Thymus (tissue), 11 donors: ENCODE measurements around the gene PPP3CB. TPM values are rescaled to one million over a fixed set of nuclear protein-coding genes. Genes with fewer than 3 reads are reported as not detected.
A peak's percentile ranks its signal among the peaks of the same experiment; 100 is the strongest.

Experiments used
- DNase-seq, 9 donors: peaks; one replicate each; pipeline ENCODE4 v3.0.0-alpha.2; 2013; ENCODE audit warnings: low spot score in 9 of 9, low read depth in 6 of 9, missing footprints in 1 of 9
- H3K27ac ChIP-seq, 2 donors: one replicate each; pipeline ENCODE4 v1.5.1; 2013; ENCODE audit warnings: control low read depth in 1 of 2, low read depth in 1 of 2, low read length in 1 of 2, mild to moderate bottlenecking in 1 of 2, moderate library complexity in 1 of 2
- H3K27me3 ChIP-seq, 2 donors: one replicate each; pipeline ENCODE4 v1.5.1; 2013; ENCODE audit warnings: low read length in 1 of 2; ENCODE audit not compliant: control insufficient read depth in 2 of 2, insufficient read depth in 1 of 2
- H3K36me3 ChIP-seq, 2 donors: one replicate each; pipeline ENCODE4 v1.5.1; 2013; ENCODE audit warnings: low read length in 1 of 2, mild to moderate bottlenecking in 1 of 2, moderate library complexity in 1 of 2; ENCODE audit not compliant: control insufficient read depth in 2 of 2, insufficient read depth in 2 of 2
- H3K4me1 ChIP-seq, 2 donors: one replicate each; pipeline ENCODE4 v1.5.1; 2013; ENCODE audit warnings: low read length in 2 of 2; ENCODE audit not compliant: control insufficient read depth in 2 of 2, insufficient read depth in 2 of 2
- H3K4me3 ChIP-seq, 2 donors: one replicate each; pipeline ENCODE4 v1.5.1; 2013; ENCODE audit warnings: low read length in 2 of 2, control low read depth in 1 of 2, mild to moderate bottlenecking in 1 of 2
- H3K9me3 ChIP-seq, 2 donors: one replicate each; pipeline ENCODE4 v1.5.1; 2013; ENCODE audit warnings: low read length in 1 of 2, mild to moderate bottlenecking in 1 of 2; ENCODE audit not compliant: control insufficient read depth in 2 of 2, insufficient read depth in 1 of 2
- WGBS: extraction: QIAGEN DNeasy Blood & Tissue Kit; methylation state at CpG from one replicate; pipeline ENCODE4 v1.1.7; 2013; 5-methylcytosine and 5-hydroxymethylcytosine counted together
- polyA plus RNA-seq: library from polyadenylated mRNA; stranded (reverse); fragments of 200-250 nt; gene quantifications from one replicate; pipeline ENCODE4 v1.2.3, GENCODE V29; 2013
- total RNA-seq: library from RNA; stranded (reverse); fragments of 120-200 nt; gene quantifications from one replicate; pipeline ENCODE4 v1.2.4, GENCODE V29; 2013
- donor health status: healthy.

PPP3CB gene
- total and polyA plus RNA-seq, 2 donors: 14.7 to 49.4 TPM

DNA sequence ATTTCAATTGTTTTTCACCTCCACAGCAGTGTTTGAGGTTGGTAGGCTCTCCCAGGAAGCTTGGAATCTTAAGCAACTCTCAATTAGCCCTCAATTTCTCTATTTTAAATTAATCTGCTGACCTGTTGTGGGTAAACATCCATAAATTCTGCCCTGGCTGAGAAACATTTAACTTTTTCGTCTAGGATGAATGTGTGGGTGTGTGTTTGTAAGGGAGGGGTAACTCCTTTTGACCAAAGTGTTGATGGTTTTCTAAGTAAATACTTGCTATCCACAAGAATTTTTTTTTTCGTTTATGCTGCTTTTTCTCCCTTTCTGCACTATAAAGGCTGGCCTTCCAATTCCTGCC lies 973 bp downstream of the PPP3CB start:
- Histone ChIP-seq H3K27me3 (no peaks in the 10 kb centered on the region), H3K4me3 (peak overlapping the region; percentile 88 to 98), H3K4me1 (peaks cover 10 to 12% of the 10 kb centered on the region in 2 donors), H3K27ac (peak overlapping the region; percentile 94 to 97), H3K36me3 (peaks cover 0 to 4% of the 10 kb centered on the region in 2 donors), H3K9me3 (no peaks in the 10 kb centered on the region)
- WGBS: 2% methylated on average over 2 of the region's 2 CpGs
- peak in 3 of 9 donors; percentile 2 to 22 (median 5) for DNase-seq

DNA sequence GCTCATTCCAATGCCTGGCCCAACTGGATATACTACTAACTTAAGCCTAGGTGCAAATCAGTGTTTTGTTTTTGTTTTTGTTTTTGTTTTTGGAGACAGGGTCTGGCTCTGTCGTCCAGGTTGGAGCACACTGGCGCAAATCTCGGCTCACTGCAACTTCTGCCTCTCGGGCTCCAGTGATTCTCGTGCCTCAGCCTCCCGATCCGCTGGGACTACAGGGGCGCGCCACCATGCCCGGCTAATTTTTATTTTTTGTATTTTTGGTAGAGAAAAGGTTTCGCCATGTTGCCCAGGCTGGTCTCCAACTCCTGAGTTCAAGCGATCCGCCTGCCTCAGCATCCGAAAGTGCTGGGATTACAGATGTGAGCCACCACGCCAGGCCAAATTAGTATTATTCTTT lies 1.6 kb downstream of the PPP3CB start:
- Histone ChIP-seq H3K27ac (no peak overlapping the region), H3K36me3 (peaks cover 0 to 4% of the 10 kb centered on the region in 2 donors), H3K27me3 (no peaks in the 10 kb centered on the region), H3K4me1 (peaks cover 10 to 12% of the 10 kb centered on the region in 2 donors), H3K9me3 (no peaks in the 10 kb centered on the region), H3K4me3 (no peak overlapping the region)
- no peak for DNase-seq
- 98% methylated on average over 15 of the region's 15 CpGs for WGBS

DNA sequence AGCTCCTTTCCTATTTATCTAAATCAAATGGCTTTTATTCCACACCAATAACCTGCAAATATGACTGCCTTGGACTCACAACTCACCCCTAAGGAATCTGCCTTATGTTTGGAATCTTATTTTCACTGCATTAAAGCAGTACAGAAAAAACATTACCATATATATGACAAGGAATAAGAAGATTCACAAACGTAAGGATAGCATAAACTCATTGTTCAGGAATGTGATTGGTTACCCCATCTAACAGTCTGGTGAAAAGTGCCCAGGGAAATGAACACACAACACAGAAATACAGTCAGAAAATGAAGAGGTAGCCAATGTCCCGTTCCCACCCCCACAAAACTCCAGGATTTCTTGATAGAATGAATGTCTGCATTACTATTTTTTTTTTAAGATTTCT lies 2.0 kb downstream of the PPP3CB start:
- WGBS: 92% methylated on average over 2 of the region's 2 CpGs
- no peaks in the 10 kb centered on the region for H3K9me3 ChIP-seq
- no peak overlapping the region for H3K27ac ChIP-seq
- DNase-seq: no peak
- peaks cover 0 to 3% of the 10 kb centered on the region in 2 donors for H3K36me3 ChIP-seq
- peaks cover 10 to 12% of the 10 kb centered on the region in 2 donors for H3K4me1 ChIP-seq
- H3K4me3 ChIP-seq: no peak overlapping the region
- no peaks in the 10 kb centered on the region for H3K27me3 ChIP-seq

DNA sequence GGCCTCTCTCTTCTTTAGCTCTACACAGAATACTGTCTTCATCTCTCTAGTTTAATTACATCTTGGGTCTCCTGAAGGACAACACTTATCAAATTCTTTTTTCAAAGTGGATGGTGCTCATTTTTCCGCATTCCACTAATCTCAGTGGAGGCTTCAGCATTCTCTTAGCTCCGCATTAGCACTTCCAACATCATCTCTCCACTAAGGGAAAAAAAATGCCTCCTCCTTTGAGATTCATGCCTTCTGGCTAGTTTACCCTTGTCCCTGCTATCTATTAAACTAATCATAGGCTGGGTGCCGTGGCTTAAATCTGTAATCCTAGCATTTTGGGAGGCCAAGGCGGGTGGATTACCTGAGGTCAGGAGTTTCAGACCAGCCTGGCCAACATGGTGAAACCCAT lies 9.2 kb downstream of the PPP3CB start:
- Histone ChIP-seq H3K4me1 (no peaks in the 10 kb centered on the region), H3K4me3 (no peak overlapping the region), H3K27me3 (no peaks in the 10 kb centered on the region), H3K27ac (no peak overlapping the region), H3K36me3 (peaks cover 3 to 12% of the 10 kb centered on the region in 2 donors), H3K9me3 (no peaks in the 10 kb centered on the region)
- no peak for DNase-seq
- over 99% methylated on average over 4 of the region's 4 CpGs for WGBS

DNA sequence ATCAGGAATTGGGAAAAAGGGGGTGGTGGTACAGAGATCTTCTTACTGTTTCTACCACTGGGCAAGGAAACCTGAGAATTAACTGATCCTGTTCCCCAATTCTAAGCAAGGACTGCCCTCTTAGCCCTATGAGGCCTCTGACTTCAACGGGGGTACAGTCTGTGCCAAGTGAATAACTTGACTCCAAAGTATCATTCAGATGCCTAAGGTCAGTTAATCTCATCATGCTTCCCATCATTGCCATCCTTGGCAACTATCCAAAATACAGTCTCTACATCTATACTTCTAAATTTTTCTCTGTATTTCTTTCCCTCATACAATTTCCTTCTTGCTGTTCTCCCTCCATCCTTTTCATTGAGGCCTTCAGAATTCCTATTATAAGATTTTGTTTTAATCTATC lies 10.5 kb downstream of the PPP3CB start:
- Histone ChIP-seq H3K36me3 (peaks cover 3 to 12% of the 10 kb centered on the region in 2 donors), H3K4me1 (no peaks in the 10 kb centered on the region), H3K27ac (no peak overlapping the region), H3K27me3 (no peaks in the 10 kb centered on the region), H3K4me3 (no peak overlapping the region), H3K9me3 (no peaks in the 10 kb centered on the region)
- DNase-seq: no peak
- 95% methylated on average over 1 of the region's 1 CpG for WGBS

DNA sequence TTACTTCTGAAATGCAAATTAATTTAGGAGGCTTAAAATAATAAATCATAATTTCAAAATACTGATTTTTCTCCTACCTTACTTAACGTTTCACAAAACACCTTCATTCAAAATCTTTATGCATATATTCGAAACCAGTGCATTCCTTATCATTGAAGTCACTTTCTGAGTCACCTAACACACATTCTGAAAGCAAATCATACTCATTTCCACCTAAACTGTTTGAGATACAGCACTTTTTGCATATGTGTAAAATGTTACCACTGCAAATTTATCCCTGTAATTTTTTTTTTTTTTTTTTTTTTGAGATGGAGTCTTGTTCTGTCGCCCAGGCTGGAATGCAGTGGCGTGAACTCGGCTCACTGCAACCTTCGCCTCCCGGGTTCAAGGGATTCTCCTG lies 15.7 kb downstream of the PPP3CB start:
- WGBS: 98% methylated on average over 7 of the region's 7 CpGs
- Histone ChIP-seq H3K27me3 (no peaks in the 10 kb centered on the region), H3K36me3 (peaks cover 11 to 35% of the 10 kb centered on the region in 2 donors), H3K4me1 (no peaks in the 10 kb centered on the region), H3K9me3 (no peaks in the 10 kb centered on the region), H3K27ac (no peak overlapping the region), H3K4me3 (no peak overlapping the region)
- no peak for DNase-seq

DNA sequence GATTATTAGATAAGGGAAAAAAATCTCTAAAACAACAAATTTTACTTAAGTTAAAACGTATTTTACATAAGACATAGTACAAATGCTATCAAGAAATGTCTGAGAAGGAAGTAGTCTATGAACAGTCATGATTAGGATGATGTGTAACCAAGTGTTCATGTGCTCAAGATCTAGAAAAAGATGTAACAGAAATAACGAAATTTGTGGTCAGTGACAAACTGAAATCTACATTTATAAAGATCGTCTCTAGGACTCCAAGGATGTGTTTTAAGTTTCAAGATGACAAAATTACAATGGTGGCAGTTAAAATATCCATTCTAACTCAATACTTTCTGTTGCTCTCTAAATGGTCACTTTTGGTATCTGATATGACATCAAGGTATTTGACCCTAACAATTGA lies 17.2 kb downstream of the PPP3CB start:
- Histone ChIP-seq H3K36me3 (peaks cover 14 to 41% of the 10 kb centered on the region in 2 donors), H3K4me1 (no peaks in the 10 kb centered on the region), H3K4me3 (no peak overlapping the region), H3K27ac (no peak overlapping the region), H3K9me3 (no peaks in the 10 kb centered on the region), H3K27me3 (no peaks in the 10 kb centered on the region)
- WGBS: 89% methylated on average over 3 of the region's 3 CpGs
- no peak for DNase-seq

DNA sequence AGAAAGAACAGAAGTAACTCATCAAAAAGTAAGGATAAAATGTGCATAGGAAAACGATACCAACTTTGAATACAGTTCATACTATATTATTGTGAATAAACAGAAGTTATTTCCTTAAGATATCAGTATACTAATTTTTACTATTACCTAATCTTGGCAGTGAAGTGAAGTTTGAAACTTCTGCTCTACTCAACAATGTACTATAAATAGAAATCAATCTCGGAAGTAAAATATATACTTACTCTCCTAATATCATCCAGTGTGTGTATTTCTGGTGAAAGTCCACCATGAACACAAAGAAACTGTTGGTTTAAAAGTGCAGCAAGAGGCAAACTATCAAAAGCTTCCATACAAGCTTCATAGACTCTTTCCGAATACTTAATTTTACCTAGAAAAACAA lies 24.6 kb downstream of the PPP3CB start:
- Histone ChIP-seq H3K27ac (no peak overlapping the region), H3K4me1 (no peaks in the 10 kb centered on the region), H3K4me3 (no peak overlapping the region), H3K36me3 (peaks cover 16 to 67% of the 10 kb centered on the region in 2 donors), H3K27me3 (no peaks in the 10 kb centered on the region), H3K9me3 (no peaks in the 10 kb centered on the region)
- no peak for DNase-seq
- 97% methylated on average over 3 of the region's 3 CpGs for WGBS

DNA sequence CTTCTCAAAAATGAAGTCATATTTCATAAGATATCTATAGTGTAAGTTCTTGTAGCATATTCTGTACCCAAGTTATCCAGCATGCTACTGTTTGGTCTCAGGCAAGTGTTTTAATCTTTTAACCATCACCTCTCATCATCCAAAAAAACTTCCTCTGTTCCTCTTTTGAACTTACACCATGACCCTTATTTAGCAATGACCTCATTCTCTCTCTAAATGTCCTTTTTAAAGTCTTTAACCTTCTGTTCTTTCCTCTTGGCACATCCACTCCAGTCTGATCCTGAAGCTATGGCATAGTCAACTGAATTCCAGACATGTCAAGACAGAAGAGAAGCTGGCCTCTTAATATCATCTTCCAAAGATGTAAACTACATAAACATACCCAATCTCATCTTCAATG lies 26.2 kb downstream of the PPP3CB start:
- Histone ChIP-seq H3K27ac (no peak overlapping the region), H3K4me3 (no peak overlapping the region), H3K27me3 (no peaks in the 10 kb centered on the region), H3K9me3 (no peaks in the 10 kb centered on the region), H3K36me3 (peaks cover 16 to 68% of the 10 kb centered on the region in 2 donors), H3K4me1 (no peaks in the 10 kb centered on the region)
- no peak for DNase-seq

DNA sequence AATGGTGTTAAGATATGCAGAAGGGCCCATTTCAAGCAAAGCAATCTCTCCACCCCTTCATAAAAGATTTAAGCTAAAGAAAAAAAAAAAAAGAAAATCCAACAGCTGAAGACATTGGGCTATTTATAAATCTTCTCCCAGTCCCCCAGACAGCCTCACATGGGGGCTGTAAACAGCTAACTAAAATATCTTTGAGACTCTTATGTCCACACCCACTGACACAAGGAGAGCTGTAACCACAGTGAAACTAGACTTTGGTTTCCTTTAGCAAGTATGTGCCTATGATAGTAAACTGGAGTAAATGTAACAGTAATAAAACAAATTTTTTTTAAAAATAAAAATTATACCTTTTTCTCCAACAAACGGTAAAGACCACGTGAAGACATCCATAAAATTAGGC lies 28.6 kb downstream of the PPP3CB start:
- DNase-seq: no peak
- 96% methylated on average over 2 of the region's 2 CpGs for WGBS
- Histone ChIP-seq H3K4me1 (no peaks in the 10 kb centered on the region), H3K9me3 (no peaks in the 10 kb centered on the region), H3K36me3 (peaks cover 18 to 69% of the 10 kb centered on the region in 2 donors), H3K4me3 (no peak overlapping the region), H3K27ac (no peak overlapping the region), H3K27me3 (no peaks in the 10 kb centered on the region)
